Activated CD4-positive, alpha-beta T cell treated with anti-CD3 and anti-CD28 coated beads, Interleukin-2, amount 50 U/mL, for 1 hour (primary cell): ENCODE data around the gene EDNRB.
"Not testable (repeated sequence)": the region's sequence is repeated elsewhere in the genome, so short reads cannot be mapped to it uniquely, and the experiment has no call there.

Source experiments
- DNase-seq: peaks from one replicate; pipeline ENCODE4 v3.0.0-alpha.2; 2020

The EDNRB gene

GRCh38 chr13:77918391-77919245 lies at the start of gene EDNRB:
Gene EDNRB, minus strand, starts transcription at chr13:77918831. Its CDS starts 258 bp downstream, at chr13:77918573.
- DNase-seq, result no peak

GRCh38 chr13:77966671-77967070 lies 48.0 kb upstream of the EDNRB start:
- DNase-seq, result no peak

- no peak for DNase-seq
Observed at GRCh38 chr13:77952737-77953136, 34.1 kb upstream of the EDNRB start.

- no peak for DNase-seq
Observed at GRCh38 chr13:77952276-77952675, 33.6 kb upstream of the EDNRB start.

DNA sequence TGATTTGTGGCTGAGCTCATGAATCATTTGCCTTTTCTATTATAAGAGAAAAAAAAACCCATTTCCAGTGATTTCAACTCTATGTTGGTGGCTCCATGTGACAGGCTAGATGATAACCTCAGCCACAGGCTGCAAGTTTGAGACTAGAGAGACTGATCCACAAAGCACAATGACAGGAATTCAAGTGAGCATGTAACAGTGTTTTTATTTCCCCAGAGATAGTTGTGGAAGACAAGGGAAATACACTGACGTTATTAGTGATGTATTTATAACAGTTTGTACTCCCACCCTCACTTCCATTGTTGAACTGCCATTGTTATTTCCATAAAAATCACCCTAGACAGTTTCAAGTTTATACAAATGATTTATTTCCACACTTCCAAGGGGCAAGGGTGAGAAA lies 27.9 kb upstream of the EDNRB start:
- DNase-seq, result no peak

DNA sequence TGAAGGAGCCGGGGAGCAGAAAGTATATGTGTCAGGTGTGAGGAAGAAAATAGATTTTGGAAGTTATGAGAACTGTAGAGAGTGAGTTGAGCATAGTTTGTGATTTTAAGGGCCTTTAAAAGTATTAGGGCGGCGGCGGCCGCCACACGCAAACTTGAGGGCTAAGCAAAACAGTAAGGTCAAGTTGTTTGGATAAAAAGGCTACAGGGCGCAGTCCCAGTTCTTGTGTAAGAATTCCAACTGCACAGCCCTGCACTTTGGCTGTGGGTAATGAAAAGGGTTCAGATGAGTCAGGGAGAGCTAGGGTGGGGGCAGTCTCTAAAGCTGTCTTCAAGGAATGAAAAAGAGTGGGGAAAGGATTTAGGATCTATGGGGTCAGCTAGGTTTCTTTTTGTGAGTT lies 16.4 kb upstream of the EDNRB start:
- DNase-seq, result not testable (repeated sequence)

DNA sequence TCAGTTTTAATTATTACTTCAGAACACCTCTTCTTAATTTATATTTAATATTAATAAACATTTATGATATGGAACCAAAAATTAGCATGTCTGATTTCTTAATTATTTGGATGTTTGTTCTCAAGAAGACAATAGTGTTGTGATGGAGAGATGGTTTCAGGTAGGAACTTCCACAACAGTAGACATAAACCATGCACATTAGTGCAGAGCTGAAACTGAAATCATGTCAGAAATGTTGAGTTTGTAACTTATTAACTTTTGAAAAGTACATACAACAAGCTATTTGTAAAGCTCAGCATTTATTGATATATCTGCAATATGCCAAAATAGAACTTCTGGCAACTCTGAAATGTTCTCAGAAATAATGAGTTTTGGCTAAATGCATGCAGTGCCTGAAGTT lies 11.8 kb upstream of the EDNRB start:
- no peak for DNase-seq

- DNase-seq, result no peak
Observed at GRCh38 chr13:77928909-77929308, 10.3 kb upstream of the EDNRB start.

DNA sequence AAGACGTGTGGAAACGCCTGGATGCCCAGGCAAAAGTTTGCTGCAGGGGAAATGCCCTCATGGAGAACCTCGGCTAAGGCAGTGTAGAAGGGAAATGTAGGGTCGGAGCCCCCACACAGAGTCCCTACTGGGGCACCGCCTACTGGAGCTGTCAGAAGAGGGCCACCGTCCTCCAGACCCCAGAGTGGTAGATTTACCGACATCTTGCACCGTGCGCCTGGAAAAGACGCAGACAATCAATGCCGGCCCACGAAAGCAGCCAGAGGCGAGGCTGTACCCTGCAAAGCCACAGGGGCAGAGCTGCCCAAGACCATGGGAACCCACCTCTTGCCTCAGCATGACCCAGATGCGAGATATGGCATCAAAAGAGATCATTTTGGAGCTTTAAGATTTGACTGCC lies 7.0 kb upstream of the EDNRB start:
- DNase-seq, result no peak

DNA sequence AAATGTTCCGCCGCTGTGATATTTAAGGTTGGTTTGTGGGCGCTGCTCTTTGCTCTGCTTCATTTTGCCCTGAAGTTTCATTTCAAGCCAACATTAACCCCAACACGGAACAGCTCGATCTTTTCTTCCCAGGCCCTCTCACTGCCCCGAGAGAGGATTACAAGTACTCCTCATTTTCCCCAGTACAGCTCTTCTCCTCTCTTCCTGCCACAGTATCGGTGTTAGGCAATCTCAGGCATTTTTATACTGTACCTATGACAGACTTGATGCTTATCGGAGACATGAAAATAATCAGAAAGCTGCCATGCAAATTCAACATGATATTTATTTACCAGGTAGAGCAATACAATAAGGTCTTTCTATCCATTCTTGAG lies 1.3 kb upstream of the EDNRB start:
- DNase-seq, result no peak

- no peak for DNase-seq
Observed at GRCh38 chr13:77919246-77919920, 752 bp upstream of the EDNRB start.

- no peak for DNase-seq
Observed at GRCh38 chr13:77916488-77916887, 2.1 kb downstream of the EDNRB start.

GRCh38 chr13:77915686-77916085 lies 2.9 kb downstream of the EDNRB start:
- DNase-seq, result no peak

- DNase-seq, result no peak
Observed at GRCh38 chr13:77913003-77913402, 5.6 kb downstream of the EDNRB start.

- no peak for DNase-seq
Observed at GRCh38 chr13:77911751-77912150, 6.9 kb downstream of the EDNRB start.

DNA sequence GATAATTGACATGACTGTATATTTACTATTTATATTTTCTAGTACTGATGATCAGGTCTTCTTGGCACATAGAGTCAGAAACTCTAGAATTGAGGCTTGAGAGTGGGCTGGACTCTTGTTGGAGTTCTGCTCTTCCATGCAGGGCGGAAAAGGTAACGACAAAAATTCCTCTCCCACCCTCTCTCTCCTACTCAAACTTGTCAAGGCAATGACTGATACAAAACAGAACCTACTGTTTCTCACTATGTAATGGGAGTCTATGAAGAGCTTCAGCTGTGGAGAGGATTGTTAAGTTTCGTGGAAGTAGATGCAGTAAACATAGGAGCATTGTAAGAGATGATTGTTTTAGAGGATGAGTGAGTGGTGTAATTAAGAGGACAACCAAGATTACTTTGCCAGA lies 8.8 kb downstream of the EDNRB start:
- no peak for DNase-seq

DNA sequence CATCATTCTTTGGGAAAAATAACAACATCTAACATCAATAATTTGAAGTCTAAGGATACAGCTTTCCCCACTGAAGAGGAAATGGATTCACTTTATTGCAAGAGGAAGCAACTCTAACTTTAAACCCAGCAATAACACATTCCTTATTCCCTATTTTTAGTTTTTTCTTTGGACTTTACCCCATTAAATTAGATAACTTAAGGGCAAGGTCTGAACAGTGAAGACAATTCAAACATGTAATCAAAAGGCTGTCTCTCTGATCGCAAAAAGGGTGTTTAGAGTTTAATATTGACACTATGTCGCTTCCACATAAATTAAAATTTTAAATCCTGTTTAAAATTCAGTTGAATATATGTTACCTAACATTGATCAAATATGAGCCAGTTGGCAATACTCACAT lies 10.1 kb downstream of the EDNRB start:
- DNase-seq, result no peak

DNA sequence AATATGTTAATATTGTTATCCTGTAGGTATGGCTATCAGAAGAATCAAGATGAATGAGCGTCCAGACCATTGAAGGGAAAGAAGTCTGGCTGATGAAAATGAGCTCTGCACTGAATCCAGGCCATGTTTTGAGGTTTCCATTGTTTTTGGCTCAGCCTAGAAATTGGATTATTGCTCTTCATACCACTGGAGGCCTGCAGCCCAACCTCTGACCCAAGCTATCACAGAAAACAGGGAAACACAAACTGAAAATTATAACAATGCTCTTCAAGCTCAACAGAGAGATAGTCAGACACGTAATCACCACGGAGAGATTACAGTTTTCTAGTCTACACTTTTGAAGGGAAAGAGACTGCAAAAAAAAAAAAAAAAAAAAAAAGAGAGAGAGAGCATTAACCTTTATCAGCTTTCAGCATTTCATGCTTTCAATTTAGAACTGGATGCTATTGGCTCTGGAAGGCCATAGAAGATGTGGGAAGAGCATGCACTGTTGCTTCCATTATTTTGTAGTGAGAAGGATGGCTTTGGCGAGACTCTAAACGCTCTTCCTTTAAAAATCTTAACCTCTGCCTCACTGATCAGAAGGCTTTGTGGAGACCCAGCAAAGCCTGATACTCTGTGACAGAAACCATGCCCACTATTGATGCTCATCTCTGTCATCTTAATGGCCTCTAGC lies 10.8 kb downstream of the EDNRB start:
- DNase-seq, result no peak

- no peak for DNase-seq
Observed at GRCh38 chr13:77904031-77904430, 14.6 kb downstream of the EDNRB start.

- no peak for DNase-seq
Observed at GRCh38 chr13:77903435-77903834, 15.2 kb downstream of the EDNRB start.

DNA sequence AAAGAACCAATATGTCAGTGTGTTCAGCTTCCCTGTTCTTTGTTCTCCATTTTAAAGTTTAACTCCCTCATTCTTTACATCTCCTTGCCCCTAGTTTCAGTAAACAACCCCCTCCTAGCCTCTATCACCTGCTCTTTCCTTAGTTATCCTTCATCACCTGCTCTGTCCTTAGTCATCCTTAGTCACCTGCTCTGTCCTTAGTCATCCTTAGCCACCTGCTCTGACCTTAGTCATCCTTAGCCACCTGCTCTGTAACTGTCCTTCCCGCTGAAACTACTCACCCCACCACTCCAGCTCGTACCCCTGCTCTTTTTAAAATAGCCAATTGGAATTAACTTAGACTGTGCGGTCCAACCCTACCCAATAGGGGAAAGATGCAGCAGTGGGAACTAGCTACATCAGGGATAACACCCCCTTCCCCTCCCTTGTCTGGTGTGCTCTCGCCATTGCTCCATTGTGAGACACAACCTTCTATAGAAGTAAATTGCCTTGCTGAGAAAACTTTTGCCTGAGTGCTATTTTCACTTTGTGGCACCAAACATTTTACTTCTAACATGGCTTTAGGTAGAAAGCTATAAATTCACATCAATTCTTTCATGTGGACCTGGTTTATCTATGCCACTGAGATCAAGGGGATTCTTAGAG lies 16.2 kb downstream of the EDNRB start:
- no peak for DNase-seq

DNA sequence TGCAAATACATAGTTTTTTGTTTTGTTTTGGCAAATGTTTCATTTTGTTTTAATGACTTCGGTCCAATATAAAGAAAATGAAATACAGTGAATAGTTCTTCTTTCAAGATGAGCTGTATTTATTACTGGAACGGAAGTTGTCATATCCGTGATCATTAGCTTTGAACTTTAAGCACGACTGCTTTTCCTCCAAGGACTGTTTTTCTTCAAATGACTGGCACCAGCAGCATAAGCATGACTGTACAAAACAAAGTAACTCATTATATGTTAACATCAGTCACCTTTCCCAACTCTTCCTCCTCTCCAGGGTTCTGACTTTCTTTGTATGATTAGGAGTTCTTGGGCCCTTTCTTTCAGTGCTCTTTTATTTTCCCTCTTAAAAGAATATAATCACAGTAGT lies 20.5 kb downstream of the EDNRB start:
- no peak for DNase-seq

DNA sequence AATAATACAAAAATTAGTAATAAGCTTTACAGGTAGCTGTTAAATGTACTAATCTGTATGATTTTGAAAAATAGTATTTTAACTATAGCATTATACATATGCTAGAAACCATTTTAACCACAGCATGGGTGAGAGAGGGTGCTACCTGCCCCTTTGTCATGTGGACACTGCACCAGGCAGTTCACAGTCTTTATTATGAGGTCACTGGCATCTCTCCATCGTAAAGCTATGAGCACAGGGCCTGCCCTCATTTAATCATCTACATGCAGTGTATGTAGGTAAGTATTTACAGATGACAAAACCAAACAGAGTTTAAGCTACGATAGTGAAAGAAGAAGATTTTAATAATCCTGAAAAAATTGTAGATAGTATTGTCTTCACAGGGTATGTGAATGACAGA lies 21.7 kb downstream of the EDNRB start:
- DNase-seq, result no peak
